Measurements from ENCODE around the gene TBL2. TPM values are rescaled to one million over a fixed set of nuclear protein-coding genes. Genes with fewer than 3 reads are reported as not detected.
"Not testable (repeated sequence)": the region's sequence is repeated elsewhere in the genome, so short reads cannot be mapped to it uniquely, and the experiment has no call there.

Gene TBL2
- total and polyA plus RNA-seq, 2 experiments from 2014 or later, result 65.3 to 80.3 TPM

DNA sequence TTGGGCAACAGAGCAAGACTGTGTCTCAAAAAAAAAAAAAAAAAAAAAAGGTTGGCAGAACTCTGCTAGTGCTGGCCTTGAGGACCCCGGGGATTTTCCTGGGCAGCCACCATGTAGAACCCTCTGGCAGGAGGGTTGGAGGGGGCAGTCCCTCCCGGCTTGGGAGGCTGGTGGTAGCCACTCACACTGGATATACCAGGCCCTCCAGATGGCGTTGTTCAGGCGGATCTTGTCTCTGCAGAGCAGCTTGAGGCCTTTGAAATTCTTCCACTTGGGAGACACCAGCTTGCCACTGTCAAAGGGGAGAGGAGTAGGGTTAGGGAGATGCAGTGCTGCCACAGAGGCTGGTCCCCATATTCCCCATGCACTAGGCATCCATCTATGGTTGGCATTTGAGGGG lies 37.5 kb upstream of the TBL2 start:
- Histone ChIP-seq H3K27me3 (no peaks in the 10 kb centered on the region), H3K9me3 (ENCODE audit: low read depth) (no peaks in the 10 kb centered on the region), H3K4me1 (ENCODE audit: low read depth) (no peaks in the 10 kb centered on the region), H3K27ac (no peak overlapping the region), H3K36me3 (no peaks in the 10 kb centered on the region), H3K4me3 (no peak overlapping the region)
- DNase-seq (ENCODE audit: low read depth in 1 of 2, low spot score in 1 of 2), result peak in 1 of 2 donors; percentile 32
- TF ChIP-seq, protein P1, sequence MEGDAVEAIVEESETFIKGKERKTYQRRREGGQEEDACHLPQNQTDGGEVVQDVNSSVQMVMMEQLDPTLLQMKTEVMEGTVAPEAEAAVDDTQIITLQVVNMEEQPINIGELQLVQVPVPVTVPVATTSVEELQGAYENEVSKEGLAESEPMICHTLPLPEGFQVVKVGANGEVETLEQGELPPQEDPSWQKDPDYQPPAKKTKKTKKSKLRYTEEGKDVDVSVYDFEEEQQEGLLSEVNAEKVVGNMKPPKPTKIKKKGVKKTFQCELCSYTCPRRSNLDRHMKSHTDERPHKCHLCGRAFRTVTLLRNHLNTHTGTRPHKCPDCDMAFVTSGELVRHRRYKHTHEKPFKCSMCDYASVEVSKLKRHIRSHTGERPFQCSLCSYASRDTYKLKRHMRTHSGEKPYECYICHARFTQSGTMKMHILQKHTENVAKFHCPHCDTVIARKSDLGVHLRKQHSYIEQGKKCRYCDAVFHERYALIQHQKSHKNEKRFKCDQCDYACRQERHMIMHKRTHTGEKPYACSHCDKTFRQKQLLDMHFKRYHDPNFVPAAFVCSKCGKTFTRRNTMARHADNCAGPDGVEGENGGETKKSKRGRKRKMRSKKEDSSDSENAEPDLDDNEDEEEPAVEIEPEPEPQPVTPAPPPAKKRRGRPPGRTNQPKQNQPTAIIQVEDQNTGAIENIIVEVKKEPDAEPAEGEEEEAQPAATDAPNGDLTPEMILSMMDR (IDR thresholded peaks at IDR 0.05; ENCODE audit: low read depth, low read length), result no peak

DNA sequence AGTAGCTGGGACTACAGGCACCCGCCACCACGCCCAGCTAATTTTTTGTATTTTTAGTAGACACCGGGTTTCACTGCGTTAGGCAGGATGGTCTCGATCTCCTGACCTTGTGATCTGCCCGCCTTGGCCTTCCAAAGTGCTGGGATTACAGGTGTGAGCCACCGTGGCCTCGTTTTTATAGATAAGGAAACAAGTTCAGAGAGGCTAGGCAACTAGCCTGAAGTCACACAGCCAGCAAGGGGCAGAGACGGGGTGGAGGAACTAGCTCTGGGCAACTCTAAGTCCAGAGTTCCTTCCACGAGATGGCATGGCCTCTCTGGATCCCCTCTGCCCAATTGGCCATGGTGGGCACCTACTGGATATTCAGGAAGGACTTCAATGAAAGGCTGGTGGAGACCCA lies 36.6 kb upstream of the TBL2 start:
- H3K27ac ChIP-seq; H3K27me3 ChIP-seq; H3K36me3 ChIP-seq; DNase-seq (ENCODE audit: low read depth in 1 of 2, low spot score in 1 of 2); H3K4me3 ChIP-seq; H3K4me1 ChIP-seq (ENCODE audit: low read depth); H3K9me3 ChIP-seq (ENCODE audit: low read depth): not testable (repeated sequence)

DNA sequence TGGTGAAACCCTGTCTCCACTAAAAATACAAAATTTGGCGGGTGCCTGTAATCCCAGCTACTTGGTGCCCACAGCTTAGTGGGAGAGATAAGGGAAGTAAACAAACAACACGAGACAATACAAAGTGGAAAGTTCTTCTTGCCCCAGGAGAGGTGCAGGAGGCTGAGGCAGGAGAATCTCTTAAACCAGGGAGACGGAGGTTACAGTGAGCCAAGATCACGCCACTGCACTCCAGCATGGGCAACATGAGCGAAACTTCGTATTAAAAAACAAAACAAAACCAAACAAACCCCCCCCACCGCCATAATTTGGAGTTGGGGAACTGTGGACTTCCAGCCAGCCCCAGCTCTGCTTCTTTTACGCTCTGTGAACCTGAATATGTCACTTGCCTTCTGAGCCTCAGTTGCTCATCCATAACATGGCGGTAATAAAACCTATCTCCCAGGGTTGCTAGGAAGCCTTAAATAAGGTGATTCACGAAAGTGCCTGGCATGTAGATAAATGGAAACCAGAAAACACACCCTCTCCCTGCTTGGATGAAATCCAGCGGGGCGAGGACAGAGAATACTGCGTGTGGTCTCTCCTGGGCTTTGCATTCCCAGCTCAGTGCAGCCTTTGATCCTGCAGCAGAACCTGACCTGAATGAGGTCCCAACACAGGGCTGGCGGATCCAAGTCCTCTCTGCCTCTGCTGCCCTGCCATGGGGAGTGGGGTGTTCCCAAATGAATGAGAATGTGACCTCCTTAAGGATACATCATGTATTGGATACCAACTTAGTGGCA lies 35.8 kb upstream of the TBL2 start:
- no peaks in the 10 kb centered on the region for H3K4me1 ChIP-seq (ENCODE audit: low read depth)
- no peak for DNase-seq (ENCODE audit: low read depth in 1 of 2, low spot score in 1 of 2)
- no peak overlapping the region for H3K27ac ChIP-seq
- TF ChIP-seq, protein P1 (IDR thresholded peaks at IDR 0.05; ENCODE audit: low read depth, low read length), result no peak
- no peaks in the 10 kb centered on the region for H3K36me3 ChIP-seq
- no peaks in the 10 kb centered on the region for H3K9me3 ChIP-seq (ENCODE audit: low read depth)
- H3K27me3 ChIP-seq, result no peaks in the 10 kb centered on the region
- H3K4me3 ChIP-seq, result no peak overlapping the region

DNA sequence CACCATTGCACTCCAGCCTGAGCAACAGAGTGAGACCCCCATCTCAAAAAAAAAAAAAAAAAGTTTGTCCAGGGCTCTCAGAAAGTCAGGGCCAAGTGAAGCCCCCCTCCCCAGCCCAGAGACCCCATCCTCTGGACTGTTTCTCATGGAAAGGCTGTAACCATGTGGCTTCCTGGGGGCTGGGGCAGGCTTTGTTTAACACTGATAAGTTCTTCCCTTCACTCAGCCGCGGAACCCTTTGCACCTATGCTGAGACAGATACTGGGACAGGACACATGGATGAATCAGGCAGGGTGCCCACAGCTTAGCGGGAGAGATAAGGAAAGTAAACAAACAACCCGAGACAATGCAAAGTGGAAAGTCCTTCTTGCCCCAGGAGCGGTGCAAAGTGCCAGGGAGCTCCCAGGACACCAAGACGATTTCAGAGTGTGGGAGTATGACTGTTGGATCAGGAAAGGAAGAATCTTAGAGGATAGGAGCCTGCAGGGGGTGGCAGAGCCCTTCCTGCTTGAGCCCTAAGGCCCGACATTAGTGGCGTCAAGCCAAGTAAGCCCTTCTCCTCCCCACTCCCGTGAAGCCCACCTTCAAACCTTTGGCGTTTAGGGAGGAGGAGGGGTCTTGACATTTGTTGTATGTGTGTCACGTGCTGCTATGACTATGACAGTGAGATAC lies 34.4 kb upstream of the TBL2 start:
- Histone ChIP-seq H3K27ac (no peak overlapping the region), H3K4me1 (ENCODE audit: low read depth) (no peaks in the 10 kb centered on the region), H3K9me3 (ENCODE audit: low read depth) (no peaks in the 10 kb centered on the region), H3K4me3 (no peak overlapping the region), H3K36me3 (no peaks in the 10 kb centered on the region), H3K27me3 (no peaks in the 10 kb centered on the region)
- TF ChIP-seq, protein P1 (IDR thresholded peaks at IDR 0.05; ENCODE audit: low read depth, low read length), result peak; percentile 26
- DNase-seq (ENCODE audit: low read depth in 1 of 2, low spot score in 1 of 2), result peak; percentile 33 to 48

- H3K4me1 ChIP-seq (ENCODE audit: low read depth), result no peaks in the 10 kb centered on the region
- TF ChIP-seq, protein P1 (IDR thresholded peaks at IDR 0.05; ENCODE audit: low read depth, low read length), result no peak
- H3K9me3 ChIP-seq (ENCODE audit: low read depth), result no peaks in the 10 kb centered on the region
- no peaks in the 10 kb centered on the region for H3K36me3 ChIP-seq
- H3K27ac ChIP-seq, result no peak overlapping the region
- no peak overlapping the region for H3K4me3 ChIP-seq
- no peaks in the 10 kb centered on the region for H3K27me3 ChIP-seq
- DNase-seq (ENCODE audit: low read depth in 1 of 2, low spot score in 1 of 2), result no peak
These were observed 32.7 kb upstream of the TBL2 start for GRCh38 chr7:73611017-73611555.

DNA sequence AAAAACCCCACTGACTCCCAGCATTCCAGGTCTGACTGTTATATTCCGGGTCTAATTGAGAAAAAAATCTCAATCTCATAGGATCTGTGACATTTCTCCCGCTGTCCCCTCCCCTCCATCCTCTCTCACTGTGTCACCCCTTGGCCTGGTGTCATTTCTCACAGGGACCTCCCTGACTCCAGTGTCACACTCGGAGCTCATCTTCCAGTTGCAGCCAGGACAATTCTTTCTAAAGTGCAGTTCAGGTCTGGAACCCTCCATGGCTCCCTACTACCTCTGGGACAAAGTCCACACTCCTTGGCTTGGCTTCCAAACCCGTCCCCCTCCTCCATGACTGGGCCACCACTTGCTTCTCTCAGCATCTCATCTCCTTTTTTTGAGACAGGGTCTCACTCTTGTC lies 31.7 kb upstream of the TBL2 start:
- Histone ChIP-seq H3K27ac (no peak overlapping the region), H3K9me3 (ENCODE audit: low read depth) (no peaks in the 10 kb centered on the region), H3K36me3 (no peaks in the 10 kb centered on the region), H3K27me3 (no peaks in the 10 kb centered on the region), H3K4me3 (no peak overlapping the region), H3K4me1 (ENCODE audit: low read depth) (no peaks in the 10 kb centered on the region)
- DNase-seq (ENCODE audit: low read depth in 1 of 2, low spot score in 1 of 2), result no peak
- TF ChIP-seq, protein P1 (IDR thresholded peaks at IDR 0.05; ENCODE audit: low read depth, low read length), result no peak

DNA sequence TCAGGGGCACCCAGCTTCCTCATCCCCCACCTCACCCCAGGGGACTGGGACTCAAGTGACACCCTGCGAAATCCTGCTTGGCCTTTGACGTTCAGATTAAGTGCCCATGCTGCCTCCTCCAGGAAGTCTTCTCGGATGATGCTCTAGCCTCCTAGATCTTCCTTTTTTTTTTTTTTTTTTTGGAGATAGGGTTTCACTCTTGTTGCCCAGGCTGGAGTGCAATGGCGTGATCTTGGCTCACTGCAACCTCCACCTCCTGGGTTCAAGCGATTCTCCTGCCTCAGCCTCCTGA lies 29.3 kb upstream of the TBL2 start:
- not testable (repeated sequence) for H3K4me1 ChIP-seq (ENCODE audit: low read depth); DNase-seq (ENCODE audit: low read depth in 1 of 2, low spot score in 1 of 2); H3K27ac ChIP-seq; H3K27me3 ChIP-seq; H3K4me3 ChIP-seq; H3K36me3 ChIP-seq; H3K9me3 ChIP-seq (ENCODE audit: low read depth)
